Esophagus squamous epithelium (tissue), 4 donors: ENCODE results near the gene MGAT5.

Experiments
- POLR2A ChIP-seq, 4 donors: fragments of 450-650 bp; IDR thresholded peaks; one replicate each; pipeline ENCODE4 v1.6.1; 2017; ENCODE audit warnings: antibody characterized with exemption in 4 of 4, mild to moderate bottlenecking in 4 of 4, moderate library complexity in 3 of 4
- TF ChIP-seq, protein P1 (sequence below), 6 experiments: fragments of 450-650 bp in 4 of 6; fragments of 200-600 bp in 2 of 6; sonication (generic) in 2 of 6; IDR thresholded peaks; one replicate each; pipeline ENCODE4 v1.5.1; 2016 to 2019; ENCODE audit warnings: antibody characterized with exemption in 6 of 6, mild to moderate bottlenecking in 4 of 6, moderate library complexity in 4 of 6

DNA sequence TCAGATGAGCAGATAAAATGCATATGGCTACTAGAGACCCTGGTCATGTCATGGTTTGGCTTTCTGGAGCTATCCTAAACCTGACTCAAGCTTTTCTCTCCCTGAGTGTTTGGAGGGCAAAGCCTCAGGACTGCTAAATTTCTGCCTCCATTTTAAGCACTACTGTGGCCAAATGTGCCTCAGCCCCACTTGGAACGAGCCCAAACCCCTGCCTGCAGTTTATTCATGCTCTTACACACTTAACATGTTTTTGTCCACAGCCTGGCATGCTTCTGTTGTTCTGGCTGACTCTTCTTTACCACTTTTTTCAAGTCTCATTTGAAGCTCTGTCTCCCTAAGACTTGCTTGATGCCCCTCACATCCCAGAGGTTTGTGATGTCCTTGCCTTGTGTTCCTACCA is 24.7 kb downstream of the MGAT5 start:
- TF ChIP-seq, protein P1, sequence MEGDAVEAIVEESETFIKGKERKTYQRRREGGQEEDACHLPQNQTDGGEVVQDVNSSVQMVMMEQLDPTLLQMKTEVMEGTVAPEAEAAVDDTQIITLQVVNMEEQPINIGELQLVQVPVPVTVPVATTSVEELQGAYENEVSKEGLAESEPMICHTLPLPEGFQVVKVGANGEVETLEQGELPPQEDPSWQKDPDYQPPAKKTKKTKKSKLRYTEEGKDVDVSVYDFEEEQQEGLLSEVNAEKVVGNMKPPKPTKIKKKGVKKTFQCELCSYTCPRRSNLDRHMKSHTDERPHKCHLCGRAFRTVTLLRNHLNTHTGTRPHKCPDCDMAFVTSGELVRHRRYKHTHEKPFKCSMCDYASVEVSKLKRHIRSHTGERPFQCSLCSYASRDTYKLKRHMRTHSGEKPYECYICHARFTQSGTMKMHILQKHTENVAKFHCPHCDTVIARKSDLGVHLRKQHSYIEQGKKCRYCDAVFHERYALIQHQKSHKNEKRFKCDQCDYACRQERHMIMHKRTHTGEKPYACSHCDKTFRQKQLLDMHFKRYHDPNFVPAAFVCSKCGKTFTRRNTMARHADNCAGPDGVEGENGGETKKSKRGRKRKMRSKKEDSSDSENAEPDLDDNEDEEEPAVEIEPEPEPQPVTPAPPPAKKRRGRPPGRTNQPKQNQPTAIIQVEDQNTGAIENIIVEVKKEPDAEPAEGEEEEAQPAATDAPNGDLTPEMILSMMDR (IDR thresholded peaks at IDR 0.05), result no peak
- no peak for TF ChIP-seq POLR2A (IDR thresholded peaks at IDR 0.05)
